Measurements from ENCODE around the gene TRIM69.
"Not testable (repeated sequence)": the region's sequence is repeated elsewhere in the genome, so short reads cannot be mapped to it uniquely, and the experiment has no call there.

GRCh38 chr15:44770715-44771114, 34.4 kb downstream of the TRIM69 start:
- not testable (repeated sequence) for TF ChIP-seq CTCF (conservative IDR thresholded peaks at IDR 0.05; ENCODE audit: low read length); EZH2phosphoT487 (IDR thresholded peaks at IDR 0.05; ENCODE audit: borderline replicate concordance)

Data from Loucy (cell line).